Parathyroid adenoma (tissue), 2 donors: ENCODE results near the gene CDC34.
A peak's percentile ranks its signal among the peaks of the same experiment; 100 is the strongest.

Experiments
- H2AFZ ChIP-seq: fragments of 300-600 bp; sonication (generic); one replicate; pipeline ENCODE4 v1.7.0; 2017; ENCODE audit warnings: antibody characterized with exemption, mild to moderate bottlenecking
- H3K27ac ChIP-seq: fragments of 300-600 bp; sonication (generic); one replicate; pipeline ENCODE4 v1.7.0; 2017
- H3K27me3 ChIP-seq: fragments of 300-600 bp; sonication (generic); one replicate; pipeline ENCODE4 v1.7.0; 2017; ENCODE audit warnings: low read length; ENCODE audit not compliant: control insufficient read depth, insufficient read depth
- H3K36me3 ChIP-seq: fragments of 300-600 bp; sonication (generic); one replicate; pipeline ENCODE4 v1.7.0; 2017; ENCODE audit warnings: low read length; ENCODE audit not compliant: control insufficient read depth, insufficient read depth
- H3K4me1 ChIP-seq: fragments of 300-600 bp; sonication (generic); one replicate; pipeline ENCODE4 v1.7.0; 2017; ENCODE audit warnings: control low read depth
- H3K4me2 ChIP-seq: fragments of 300-600 bp; sonication (generic); one replicate; pipeline ENCODE4 v1.7.0; 2017; ENCODE audit warnings: low read length
- H3K4me3 ChIP-seq: fragments of 300-600 bp; sonication (generic); one replicate; pipeline ENCODE4 v1.7.0; 2017; ENCODE audit warnings: low read depth, low read length
- H3K79me2 ChIP-seq: fragments of 300-600 bp; sonication (generic); one replicate; pipeline ENCODE4 v1.7.0; 2017; ENCODE audit warnings: control low read depth
- H3K9ac ChIP-seq: fragments of 300-600 bp; sonication (generic); one replicate; pipeline ENCODE4 v1.7.0; 2017; ENCODE audit warnings: mild to moderate bottlenecking
- H3K9me3 ChIP-seq: fragments of 300-600 bp; sonication (generic); one replicate; pipeline ENCODE4 v1.7.0; 2017; ENCODE audit warnings: low read length; ENCODE audit not compliant: control insufficient read depth
- CTCF ChIP-seq: fragments of 300-600 bp; sonication (generic); IDR thresholded peaks from one replicate; pipeline ENCODE4 v1.7.0; 2017; ENCODE audit warnings: antibody characterized with exemption, mild to moderate bottlenecking
- donor health status: primary hyperparathyroidism.

The CDC34 gene

GRCh38 chr19:531753-532560 is at the start of gene CDC34:
Gene CDC34 (plus strand): TSS chr19:531760. CDS start chr19:531932, 172 bp downstream.
- Histone ChIP-seq H3K36me3 (no peaks in the 10 kb centered on the region), H3K4me1 (peaks cover 9% of the 10 kb centered on the region), H3K27me3 (no peaks in the 10 kb centered on the region), H3K4me2 (peak within 1 kb of the TSS; percentile 98), H3K9ac (peak within 1 kb of the TSS; percentile 85), H3K79me2 (peaks cover 40% of the 10 kb centered on the region), H3K27ac (peak within 1 kb of the TSS; percentile 81), H3K4me3 (peak within 1 kb of the TSS; percentile 86), H2AFZ (peak within 1 kb of the TSS; percentile 97), H3K9me3 (no peaks in the 10 kb centered on the region)
- TF ChIP-seq CTCF, result no peak

- no peak overlapping the region for H3K4me2 ChIP-seq
- no peak for TF ChIP-seq CTCF
- H3K27me3 ChIP-seq, result no peaks in the 10 kb centered on the region
- no peak overlapping the region for H3K27ac ChIP-seq
- H3K79me2 ChIP-seq, result no peaks in the 10 kb centered on the region
- H3K36me3 ChIP-seq, result no peaks in the 10 kb centered on the region
- H3K4me1 ChIP-seq, result no peaks in the 10 kb centered on the region
- H3K9me3 ChIP-seq, result no peaks in the 10 kb centered on the region
- H2AFZ ChIP-seq, result no peak overlapping the region
- no peak overlapping the region for H3K9ac ChIP-seq
- H3K4me3 ChIP-seq, result no peak overlapping the region
Measured at GRCh38 chr19:482186-483041, 49.1 kb upstream of the CDC34 start.

- Histone ChIP-seq H3K9me3 (no peaks in the 10 kb centered on the region), H2AFZ (no peak overlapping the region), H3K27me3 (no peaks in the 10 kb centered on the region), H3K4me1 (no peaks in the 10 kb centered on the region), H3K9ac (no peak overlapping the region), H3K4me3 (no peak overlapping the region), H3K79me2 (no peaks in the 10 kb centered on the region), H3K36me3 (no peaks in the 10 kb centered on the region), H3K4me2 (no peak overlapping the region), H3K27ac (no peak overlapping the region)
- TF ChIP-seq CTCF, result no peak
Measured at GRCh38 chr19:483332-484072, 48.1 kb upstream of the CDC34 start.

GRCh38 chr19:484494-484893 is 47.1 kb upstream of the CDC34 start:
- no peak for TF ChIP-seq CTCF
- Histone ChIP-seq H3K4me2 (no peak overlapping the region), H3K4me3 (no peak overlapping the region), H3K79me2 (no peaks in the 10 kb centered on the region), H3K36me3 (no peaks in the 10 kb centered on the region), H3K9me3 (no peaks in the 10 kb centered on the region), H3K4me1 (no peaks in the 10 kb centered on the region), H3K9ac (no peak overlapping the region), H3K27ac (no peak overlapping the region), H2AFZ (no peak overlapping the region), H3K27me3 (no peaks in the 10 kb centered on the region)
